ENCODE measurements around the gene MPZL3.

Gene MPZL3

DNA sequence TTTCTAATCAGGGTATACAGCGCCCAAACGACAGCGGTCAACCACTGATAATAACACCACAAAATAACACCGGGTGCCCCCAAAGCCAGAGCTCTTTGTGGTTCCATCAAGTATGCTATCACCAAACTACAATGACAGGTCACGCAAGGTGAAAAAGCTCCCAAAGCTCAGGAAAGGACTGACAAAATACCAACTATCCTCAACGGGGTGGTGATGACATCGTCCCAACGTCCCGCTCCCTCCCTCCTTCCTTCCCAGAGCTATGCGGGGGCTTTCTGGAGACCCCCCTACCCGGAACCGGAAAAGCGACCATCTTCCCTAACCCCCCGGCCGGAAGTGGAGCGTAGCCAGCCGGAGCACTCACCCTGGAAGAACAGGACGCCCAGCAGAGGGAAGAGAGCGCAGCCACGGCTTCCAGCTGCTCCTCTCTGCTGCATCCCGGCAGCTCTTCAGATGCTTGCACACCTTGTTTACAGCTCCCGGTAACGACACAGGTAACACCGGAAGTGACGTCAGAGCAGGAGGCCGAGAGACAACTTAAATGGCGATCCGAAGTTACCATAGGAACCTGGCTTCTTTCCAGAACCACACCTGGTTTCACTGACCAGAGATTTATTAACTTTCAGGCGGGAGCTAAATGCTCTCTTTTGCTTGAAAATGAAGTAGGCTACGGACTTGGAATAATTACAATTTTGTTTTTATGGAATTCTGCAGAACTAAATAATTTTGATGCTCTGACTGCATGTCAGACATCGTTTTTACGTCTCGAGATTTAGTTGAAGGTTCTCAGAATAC is at the start of gene MPZL3:
Gene MPZL3, minus strand, starts transcription at position 508 of the 795 bp plus-strand sequence. Its CDS starts 71 bp downstream, at position 437.
- DNase-seq = peak; percentile 76

DNA sequence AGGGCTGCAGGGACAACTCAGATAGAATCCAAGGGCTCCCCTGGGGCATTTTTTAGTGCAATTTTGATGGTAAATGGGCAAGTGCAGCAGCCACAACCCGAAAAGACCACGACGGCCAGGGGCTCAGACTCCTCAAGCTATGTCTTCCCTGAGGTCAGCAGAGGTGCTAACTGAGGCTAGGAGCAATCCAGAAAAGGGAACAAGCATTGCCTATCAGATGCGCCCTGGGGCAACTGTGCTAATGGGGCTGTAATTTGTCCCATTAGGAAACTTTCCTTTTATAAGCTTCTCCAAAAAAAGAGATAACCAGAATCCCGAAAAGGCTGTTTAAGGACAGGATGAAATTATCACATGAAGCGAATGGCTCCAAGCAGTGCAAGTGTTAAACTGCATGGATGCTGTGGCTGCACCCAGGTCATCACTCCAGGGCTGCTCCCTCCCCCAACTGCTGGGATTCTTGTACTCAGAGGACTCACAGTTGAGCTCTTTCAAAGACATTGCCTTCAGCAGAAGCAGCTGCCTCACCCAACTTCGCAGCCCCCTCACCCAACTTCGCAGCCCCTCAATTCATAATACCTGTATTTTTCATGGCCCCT is 49.5 kb upstream of the MPZL3 start:
- no peak for DNase-seq

GRCh38 chr11:118295815-118296454 is 43.8 kb upstream of the MPZL3 start:
- no peak for DNase-seq

DNA sequence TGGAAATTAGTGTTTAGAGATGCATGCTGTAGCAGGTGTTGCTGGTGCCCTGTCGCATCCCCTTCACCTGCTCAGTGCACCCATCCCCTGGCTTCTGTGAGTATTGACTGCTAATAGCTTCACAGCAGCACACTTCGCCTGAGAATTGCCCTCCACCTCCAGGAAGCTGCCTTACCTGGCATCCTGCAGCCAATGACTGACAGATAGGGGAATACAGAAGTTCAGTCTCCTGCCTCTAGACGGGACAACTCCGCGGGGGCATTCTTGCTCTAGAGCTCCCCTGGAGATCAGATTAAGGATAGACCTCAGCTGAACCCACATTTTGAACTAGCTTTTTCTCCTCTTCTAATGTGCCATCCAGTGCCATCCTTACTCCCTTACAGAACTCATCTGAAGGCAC is 43.0 kb upstream of the MPZL3 start:
- DNase-seq = no peak

DNA sequence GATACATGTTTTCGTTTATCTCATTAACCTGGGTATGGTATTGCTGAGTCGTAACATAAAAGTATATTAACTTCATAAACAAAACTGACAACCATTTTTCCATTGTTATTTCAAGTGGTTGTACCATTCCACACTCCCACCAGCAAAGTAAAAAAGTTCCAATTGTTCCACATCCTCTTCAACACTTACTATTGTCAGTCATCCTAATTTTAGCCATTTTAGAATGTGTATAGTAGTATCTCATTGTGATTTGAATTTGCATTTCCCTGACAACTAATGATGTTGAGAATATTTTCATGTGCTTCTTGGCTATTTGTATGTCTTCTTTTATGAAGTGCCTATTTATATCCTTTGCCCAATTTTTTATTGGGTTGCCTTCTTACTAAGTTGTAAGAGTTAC is 41.9 kb upstream of the MPZL3 start:
- no peak for DNase-seq

DNA sequence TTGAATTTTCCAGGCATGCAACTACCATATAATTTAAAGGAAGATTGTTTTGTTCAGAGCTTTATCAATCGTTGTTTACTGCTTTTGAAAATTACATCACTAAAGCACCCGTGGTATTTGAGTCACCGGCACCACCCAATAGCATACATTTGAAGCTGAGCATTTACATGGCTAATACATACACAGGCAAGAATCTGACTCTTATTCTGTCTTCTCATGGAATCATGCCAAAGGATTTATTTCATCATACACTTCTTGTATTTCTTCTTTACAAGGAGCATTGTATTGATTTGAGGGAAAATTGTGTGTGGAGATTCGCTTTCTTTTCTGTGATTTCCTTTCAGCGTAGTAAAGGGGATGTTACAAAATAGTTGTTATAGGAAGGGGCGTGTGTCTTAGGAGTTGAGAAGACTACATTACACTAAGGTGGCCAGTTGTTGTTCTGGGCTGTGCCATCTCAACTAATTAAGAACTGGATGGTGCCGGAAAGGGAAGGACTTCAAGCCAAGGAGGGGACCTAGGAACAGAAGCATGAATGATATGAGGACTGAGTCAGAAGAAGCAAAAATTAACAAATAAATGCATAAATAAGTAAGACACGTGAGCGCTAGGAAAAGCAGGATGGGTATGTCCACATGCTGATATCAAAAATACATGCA is 39.4 kb upstream of the MPZL3 start:
- no peak for DNase-seq

- no peak for DNase-seq
Measured at GRCh38 chr11:118290923-118291322, 38.8 kb upstream of the MPZL3 start.

GRCh38 chr11:118289401-118289800 is 37.2 kb upstream of the MPZL3 start:
- DNase-seq = no peak

GRCh38 chr11:118287006-118287405 is 34.8 kb upstream of the MPZL3 start:
- DNase-seq = no peak

DNA sequence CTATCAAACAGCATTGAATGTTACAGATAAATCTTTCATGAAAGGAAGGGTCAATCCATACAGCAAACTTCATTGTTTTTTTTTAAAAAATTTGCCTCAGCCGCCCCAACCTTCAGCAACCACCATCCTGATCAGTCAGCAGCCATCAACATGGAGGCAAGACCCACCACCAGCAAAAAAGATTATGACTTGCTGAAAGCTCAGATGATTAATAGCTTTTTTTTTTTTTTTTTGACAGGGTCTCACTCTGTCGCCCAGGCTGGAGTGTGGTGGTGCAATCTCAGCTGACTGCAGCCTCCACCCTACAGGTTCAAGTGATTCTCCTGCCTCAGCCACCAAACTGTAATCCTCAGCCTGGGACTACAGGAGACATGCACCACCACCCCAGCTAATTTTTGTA is 34.4 kb upstream of the MPZL3 start:
- DNase-seq = no peak

- no peak for DNase-seq
Measured at GRCh38 chr11:118283756-118284350, 31.7 kb upstream of the MPZL3 start.

DNA sequence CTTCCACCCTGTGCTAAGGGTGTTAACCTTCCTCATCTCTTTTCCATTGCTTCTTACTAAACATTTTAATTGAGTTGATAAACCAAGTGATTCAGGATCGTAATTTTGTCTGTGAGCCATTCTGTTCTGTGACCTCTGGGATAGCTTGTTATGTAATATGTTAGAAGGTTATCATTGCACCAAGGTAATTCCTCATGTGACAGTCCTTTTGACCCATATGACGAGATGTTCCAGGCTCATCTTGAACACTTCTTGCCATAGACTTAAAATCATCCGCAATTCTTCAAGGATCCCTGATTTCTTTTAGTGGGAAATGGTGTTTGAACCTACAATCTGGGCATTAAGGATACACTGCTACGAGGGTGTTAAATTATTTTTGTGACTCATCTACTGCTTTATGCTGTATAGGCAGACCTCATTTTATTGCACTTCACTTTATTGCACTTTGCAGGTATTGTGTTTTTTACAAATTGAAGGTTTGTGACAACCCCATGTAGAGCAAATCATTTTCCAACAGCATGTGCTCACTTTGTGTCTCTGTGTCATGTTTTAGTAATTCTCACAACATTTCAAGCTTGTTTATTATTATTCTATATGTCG is 31.0 kb upstream of the MPZL3 start:
- no peak for DNase-seq

GRCh38 chr11:118282606-118283005 is 30.4 kb upstream of the MPZL3 start:
- DNase-seq = no peak

DNA sequence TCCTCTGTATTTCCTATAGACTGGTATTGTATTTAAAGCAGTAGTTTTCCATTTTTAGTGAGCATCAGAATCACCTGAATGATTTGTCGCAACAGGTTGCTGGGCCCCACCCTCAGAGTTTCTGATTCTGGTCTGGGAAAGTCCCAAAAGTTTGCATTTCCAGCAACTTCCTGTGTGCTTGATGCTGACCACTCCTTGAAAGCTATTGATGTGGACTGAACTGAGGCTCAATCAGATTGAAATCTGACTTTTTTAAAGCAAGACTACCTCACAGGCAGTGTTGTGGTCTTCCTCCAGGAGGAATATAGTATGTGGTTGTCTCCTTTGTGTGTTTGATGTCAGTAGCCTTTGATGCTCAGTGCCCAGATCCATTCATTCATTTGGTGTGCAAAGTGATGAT is 29.1 kb upstream of the MPZL3 start:
- no peak for DNase-seq

GRCh38 chr11:118277312-118277711 is 25.1 kb upstream of the MPZL3 start:
- no peak for DNase-seq

DNA sequence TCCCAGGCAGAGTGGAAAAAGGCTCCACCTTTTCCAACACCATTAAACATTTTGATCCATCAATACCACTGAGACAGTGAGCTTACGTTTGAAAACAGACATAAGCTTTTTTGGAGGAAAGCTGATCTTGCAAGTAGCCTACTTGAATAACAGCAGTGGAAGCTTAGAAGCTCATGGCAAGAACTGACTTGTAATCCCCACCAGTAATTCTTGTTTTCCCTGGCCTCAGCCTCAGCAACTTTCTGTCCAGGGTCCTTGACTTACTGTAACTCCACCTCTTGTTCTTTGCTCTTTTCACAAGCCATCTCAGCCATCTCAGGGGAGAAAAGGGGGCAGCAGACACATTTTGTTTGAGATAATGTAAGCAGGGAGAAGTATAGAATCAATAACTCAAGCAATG is 24.3 kb upstream of the MPZL3 start:
- DNase-seq = no peak

- DNase-seq = no peak
Measured at GRCh38 chr11:118275176-118275575, 23.0 kb upstream of the MPZL3 start.

DNA sequence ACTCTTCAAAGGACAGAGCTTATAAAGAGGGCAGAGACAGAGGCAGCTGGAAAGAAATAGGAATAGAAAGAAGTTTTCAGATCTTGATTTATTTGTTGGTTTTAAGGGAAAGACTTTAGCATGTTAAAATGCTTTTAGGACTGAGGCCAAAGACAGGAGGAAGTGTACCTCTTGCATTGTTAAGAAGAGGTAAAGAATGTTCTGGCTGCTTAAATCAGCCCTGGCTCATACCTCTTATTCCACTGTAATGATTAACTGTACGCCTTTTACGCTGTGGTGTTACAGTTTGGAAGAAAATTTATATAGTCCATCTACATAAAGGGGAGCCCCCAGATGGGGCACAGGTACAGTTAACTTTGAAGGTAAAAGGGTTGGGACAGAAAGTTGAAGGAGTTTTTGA is 22.0 kb upstream of the MPZL3 start:
- no peak for DNase-seq

- DNase-seq = no peak
Measured at GRCh38 chr11:118272001-118272400, 19.8 kb upstream of the MPZL3 start.

DNA sequence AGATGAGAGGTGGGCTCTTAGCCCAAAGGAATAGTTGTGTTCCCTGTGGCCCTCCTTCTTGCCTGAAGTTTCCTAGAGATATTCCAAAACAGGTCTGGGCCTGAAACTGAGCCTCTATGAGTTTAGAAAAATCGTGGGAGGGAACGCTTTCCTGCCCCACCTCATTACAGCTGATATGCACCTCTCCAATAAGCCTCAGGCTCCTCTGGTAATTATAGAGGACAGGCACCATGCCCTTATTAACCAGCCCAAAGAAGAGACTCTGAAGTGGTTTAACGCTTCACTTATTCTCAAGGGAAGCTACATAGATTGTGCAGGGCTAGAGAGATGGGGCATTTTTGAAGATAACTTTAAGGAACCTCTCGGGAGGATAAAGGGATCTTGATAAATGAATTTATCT is 15.3 kb upstream of the MPZL3 start:
- DNase-seq = no peak

DNA sequence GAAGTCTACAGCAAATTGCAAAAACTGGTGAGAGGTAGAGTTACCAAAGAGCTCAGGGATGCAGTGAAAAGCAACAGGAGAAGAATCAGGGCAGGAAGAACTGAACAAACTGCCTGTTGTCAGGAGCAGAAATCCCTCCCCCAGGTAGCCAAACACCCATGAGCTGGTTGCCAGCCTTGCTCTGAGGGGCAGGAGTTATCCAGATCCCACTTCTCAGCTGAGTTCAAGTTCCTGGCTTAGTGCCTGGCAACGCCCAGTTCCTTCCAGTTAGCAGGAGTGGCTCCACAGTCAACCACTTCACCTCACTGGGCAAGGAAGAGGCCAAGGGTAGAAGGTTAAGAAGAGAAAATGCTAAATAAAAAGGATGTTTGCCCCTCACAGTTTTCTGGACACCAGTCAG is 13.8 kb upstream of the MPZL3 start:
- no peak for DNase-seq

DNA sequence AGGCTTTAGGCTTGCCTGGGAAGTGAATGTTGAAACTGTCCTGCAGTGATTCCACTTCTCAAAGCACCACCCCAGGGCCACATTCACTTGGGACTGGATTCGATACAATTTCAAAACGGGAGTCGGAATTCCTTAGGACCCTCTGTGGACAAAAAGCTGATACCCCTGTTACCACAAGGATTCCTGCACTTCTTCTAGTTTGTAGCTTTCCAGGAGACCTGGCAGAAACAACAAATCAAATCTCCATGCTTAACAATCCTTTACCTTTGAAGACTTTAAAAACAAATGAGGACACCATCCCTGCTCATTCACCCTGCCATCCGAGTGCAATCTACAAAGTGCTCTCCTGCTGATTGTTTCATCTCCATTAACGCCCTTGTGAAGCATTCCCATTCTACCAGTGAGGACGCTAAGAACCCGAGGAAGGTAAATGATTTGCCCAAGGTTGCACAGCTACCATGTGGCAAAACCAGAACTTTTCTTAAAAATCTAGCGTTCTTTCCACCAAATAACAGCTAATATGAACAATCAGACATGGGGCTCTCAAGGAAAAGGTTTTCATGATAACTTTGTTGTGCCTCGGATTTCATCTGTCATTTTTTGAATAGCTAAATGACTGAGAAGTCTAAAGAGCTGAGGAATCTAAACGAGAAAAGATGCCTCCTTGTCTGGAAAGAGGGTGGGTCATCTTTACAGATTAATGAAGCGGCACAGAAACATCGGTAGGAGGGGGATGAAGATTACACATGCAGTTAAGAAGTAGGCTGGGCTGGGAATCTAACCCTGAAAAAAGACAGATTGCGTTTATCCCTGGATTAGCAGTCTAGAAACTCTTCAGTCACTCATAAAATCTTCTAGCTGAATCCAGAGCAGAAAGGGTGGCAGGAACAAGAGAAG is 12.7 kb upstream of the MPZL3 start:
- DNase-seq = no peak
